DMS79 (cell line): ENCODE measurements around the gene B3GNT3.
A peak's percentile ranks its signal among the peaks of the same experiment; 100 is the strongest.
"Not testable (repeated sequence)": the region's sequence is repeated elsewhere in the genome, so short reads cannot be mapped to it uniquely, and the experiment has no call there.

Source experiments
- DNase-seq: peaks from one replicate; lab custom pipeline; 2025; lab: John Stamatoyannopoulos, UW

Gene B3GNT3

DNA sequence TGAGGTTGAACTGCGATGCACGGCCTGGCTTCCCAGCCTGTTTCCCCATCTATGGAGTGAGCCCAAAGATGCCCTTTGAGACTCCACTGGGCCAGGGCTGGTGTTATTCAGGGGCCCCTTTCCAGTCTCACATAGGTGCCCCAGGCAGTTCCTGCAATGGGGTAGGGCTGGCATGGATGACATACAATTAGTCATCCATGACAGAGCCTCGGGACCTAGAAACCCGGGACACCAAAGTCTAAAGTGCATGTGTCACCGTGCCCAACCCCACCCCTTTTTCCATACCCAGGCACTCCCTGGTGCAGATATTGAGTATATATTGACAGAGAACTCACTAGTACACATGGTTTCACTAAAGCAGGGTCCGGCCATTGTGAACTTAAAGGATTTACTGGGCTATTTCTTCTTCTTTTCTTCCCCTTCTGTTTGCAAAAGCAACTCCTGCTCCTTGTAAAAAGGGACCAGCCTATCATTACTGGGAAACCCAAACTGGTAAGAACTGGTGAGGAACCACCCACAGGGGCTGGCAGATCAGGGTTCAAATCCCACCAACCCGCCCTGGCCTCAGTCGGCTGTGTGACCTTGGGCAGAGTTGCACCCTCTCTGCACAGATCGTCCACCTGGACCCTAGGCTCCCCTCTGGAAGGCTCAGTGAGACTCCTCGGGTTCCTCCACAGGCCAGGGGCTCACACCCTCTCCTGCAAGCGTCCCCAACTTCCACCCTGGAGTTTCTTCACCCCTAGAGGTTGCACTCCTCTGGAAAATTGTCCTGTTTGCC lies 2.7 kb downstream of the B3GNT3 start:
- DNase-seq: no peak

DNA sequence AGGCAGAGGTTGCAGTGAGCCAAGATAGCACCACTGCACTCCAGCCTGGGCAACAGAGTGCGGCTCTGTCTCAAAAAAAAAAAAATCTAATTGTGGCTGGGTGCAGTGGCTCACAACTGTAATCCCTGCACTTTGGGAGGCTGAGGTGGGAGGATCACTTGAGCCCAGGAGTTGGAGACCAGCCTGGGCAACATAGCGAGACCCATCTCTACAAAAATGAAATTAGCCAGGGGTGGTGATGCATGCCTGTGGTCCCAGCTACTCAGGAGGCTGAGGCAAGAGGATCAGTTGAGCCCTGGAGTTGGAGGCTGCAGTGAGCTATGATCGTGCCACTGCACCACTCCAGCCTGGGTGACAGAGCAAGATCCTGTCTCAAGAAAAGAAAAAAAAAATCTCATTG lies 3.7 kb downstream of the B3GNT3 start:
- not testable (repeated sequence) for DNase-seq

- DNase-seq: no peak
These were observed 7.4 kb downstream of the B3GNT3 start for GRCh38 chr19:17802137-17802858.

GRCh38 chr19:17803264-17803896 lies 8.4 kb downstream of the B3GNT3 start:
- no peak for DNase-seq

- no peak for DNase-seq
These were observed 10.5 kb downstream of the B3GNT3 start for GRCh38 chr19:17805427-17805826.

DNA sequence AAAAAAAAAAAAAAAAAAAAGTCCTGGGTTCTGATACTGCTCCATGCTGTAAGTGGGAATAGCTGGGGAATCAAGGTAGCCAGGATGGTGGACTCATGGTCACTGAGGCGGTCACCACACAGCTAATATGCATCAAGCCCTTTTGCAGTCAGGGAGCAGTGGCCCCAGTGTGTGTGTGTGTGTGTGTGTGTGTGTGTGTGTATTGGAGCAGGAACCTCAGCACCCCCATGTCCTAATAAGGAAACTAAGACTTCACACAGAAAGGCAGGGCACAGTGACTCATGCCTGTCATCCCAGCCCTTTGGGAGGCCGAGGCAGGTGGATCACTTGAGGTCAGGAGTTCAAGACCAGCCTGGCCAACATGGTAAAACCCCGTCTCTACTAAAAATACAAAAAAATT lies 12.0 kb downstream of the B3GNT3 start:
- no peak for DNase-seq

GRCh38 chr19:17807731-17808316 lies 12.9 kb downstream of the B3GNT3 start:
- no peak for DNase-seq

DNA sequence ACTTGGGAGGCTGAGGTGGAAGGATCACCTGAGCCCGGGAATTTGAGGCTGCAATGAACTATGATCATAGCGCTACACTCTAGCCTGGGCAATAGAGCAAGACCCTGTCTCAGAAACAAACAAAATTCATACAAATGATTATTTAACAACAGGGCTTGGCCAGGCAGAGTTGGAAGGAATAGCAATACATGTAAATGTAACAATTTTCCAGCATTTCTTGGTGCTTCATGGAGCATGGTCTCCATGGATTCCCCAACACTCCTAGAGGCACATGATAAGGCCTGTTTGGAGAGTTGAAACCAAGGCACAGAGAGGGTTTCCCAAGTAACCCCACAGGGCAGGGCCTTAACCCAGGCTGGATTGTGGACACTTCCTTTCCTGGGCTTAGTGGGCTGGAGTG lies 16.2 kb downstream of the B3GNT3 start:
- DNase-seq: no peak

DNA sequence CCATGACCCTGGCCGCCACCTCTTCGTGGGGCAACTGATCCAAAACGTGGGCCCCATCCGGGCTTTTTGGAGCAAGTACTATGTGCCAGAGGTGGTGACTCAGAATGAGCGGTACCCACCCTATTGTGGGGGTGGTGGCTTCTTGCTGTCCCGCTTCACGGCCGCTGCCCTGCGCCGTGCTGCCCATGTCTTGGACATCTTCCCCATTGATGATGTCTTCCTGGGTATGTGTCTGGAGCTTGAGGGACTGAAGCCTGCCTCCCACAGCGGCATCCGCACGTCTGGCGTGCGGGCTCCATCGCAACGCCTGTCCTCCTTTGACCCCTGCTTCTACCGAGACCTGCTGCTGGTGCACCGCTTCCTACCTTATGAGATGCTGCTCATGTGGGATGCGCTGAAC lies 16.7 kb downstream of the B3GNT3 start:
- DNase-seq: no peak

GRCh38 chr19:17812099-17812498 lies 17.2 kb downstream of the B3GNT3 start:
- no peak for DNase-seq

- no peak for DNase-seq
These were observed 22.9 kb downstream of the B3GNT3 start for GRCh38 chr19:17817668-17818363.

GRCh38 chr19:17821190-17821589 lies 26.3 kb downstream of the B3GNT3 start, which contains the start of gene INSL3:
TSS of gene INSL3 (minus strand) at chr19:17821519. CDS start at chr19:17821506, 13 bp downstream.
- no peak for DNase-seq

DNA sequence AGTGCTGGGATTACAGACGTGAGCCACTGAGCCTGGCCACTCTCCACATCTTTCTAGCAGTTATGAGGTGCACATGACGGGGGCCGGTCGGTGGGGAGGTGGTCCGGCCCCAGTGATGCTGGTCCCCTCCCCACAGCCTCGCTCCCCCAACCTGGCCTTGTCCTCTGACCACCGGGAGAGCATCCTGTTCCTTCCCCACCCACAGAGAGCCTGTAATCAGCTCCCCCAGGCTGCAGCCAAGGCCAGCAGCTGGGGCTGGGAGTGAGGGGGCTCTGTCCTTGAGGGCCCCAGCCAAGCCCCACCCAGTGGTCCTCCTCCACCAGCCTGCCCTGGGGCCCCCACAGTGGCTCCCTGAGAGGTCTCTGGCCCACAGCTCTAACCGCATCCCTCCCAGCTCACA lies 29.4 kb downstream of the B3GNT3 start:
- DNase-seq: no peak

GRCh38 chr19:17826508-17827056 lies 31.6 kb downstream of the B3GNT3 start:
- no peak for DNase-seq

DNA sequence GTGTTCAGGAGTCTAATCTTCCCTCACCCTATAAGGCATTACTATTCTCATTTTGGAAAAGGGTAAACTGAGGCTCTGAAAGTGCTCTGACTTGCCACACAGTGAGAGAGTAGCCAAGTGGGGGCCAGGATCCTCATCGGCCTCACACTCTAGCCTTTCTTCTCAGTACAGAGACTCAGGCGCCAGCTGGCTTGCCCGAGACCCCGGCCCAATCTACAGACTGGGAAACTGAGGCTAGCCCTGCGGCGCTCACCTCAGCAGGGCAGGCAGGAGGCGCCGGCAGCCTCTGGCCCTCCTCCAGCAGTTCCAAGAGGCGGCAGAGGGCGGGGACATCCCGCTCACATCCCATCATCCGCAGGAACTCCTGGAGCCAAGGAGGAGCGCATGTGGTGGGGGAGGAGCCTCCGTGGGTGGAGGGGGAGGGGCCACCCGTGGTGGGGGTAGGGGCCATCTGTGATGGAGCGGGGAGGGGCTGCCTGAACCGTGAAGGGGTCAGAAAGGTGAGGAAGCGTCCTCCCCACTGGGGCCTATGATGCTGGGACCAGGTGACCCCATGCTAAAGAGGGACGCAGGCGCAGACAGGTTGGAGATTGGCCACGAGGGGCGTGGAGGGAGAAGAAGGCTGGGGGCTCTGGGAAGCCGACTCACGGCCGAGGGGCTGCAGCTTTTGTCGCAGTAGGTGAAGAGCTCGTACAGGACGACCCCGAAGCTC lies 35.1 kb downstream of the B3GNT3 start:
- DNase-seq: peak; percentile 7

- DNase-seq: no peak
These were observed 35.9 kb downstream of the B3GNT3 start for GRCh38 chr19:17830567-17831418.

GRCh38 chr19:17831419-17831888 lies 36.5 kb downstream of the B3GNT3 start:
- no peak for DNase-seq

GRCh38 chr19:17832443-17833208 lies 37.7 kb downstream of the B3GNT3 start:
- no peak for DNase-seq
